Large intestine (tissue), 3 donors: ENCODE data around the gene DNAH6. TPM values are rescaled to one million over a fixed set of nuclear protein-coding genes. Genes with fewer than 3 reads are reported as not detected.

ENCODE experiments used
- DNase-seq, 2 donors: peaks; one replicate each; pipeline versions ENCODE4 v3.0.0 to v3.0.0-alpha.2; 2013
- H3K27ac ChIP-seq: one replicate; pipeline ENCODE4 v1.5.1; 2013; ENCODE audit warnings: low read length
- H3K27me3 ChIP-seq: 2 replicates; pipeline ENCODE4 v1.6.1; 2013; ENCODE audit warnings: low read length; ENCODE audit not compliant: control insufficient read depth, insufficient read depth
- H3K36me3 ChIP-seq: 2 replicates; pipeline ENCODE4 v1.6.1; 2013; ENCODE audit warnings: low read length; ENCODE audit not compliant: control insufficient read depth, insufficient read depth
- H3K4me1 ChIP-seq: one replicate; pipeline ENCODE4 v1.6.1; 2013; ENCODE audit warnings: low read length; ENCODE audit not compliant: control insufficient read depth, insufficient read depth
- H3K4me3 ChIP-seq: one replicate; pipeline ENCODE4 v1.5.1; 2013; ENCODE audit warnings: low read length
- H3K9me3 ChIP-seq: one replicate; pipeline ENCODE4 v1.6.1; 2013; ENCODE audit warnings: mild to moderate bottlenecking, low read depth, low read length, moderate library complexity; ENCODE audit not compliant: control insufficient read depth
- WGBS: methylation state at CpG from one replicate; pipeline ENCODE4 v1.1.5; 2013; ENCODE audit warnings: low lambda C conversion rate; ENCODE audit not compliant: insufficient coverage; 5-methylcytosine and 5-hydroxymethylcytosine counted together
- polyA plus RNA-seq: library from polyadenylated mRNA; unstranded; fragments of 120-200 nt; gene quantifications from one replicate; pipeline ENCODE4 v1.2.1, GENCODE V29; 2013

Gene DNAH6
- polyA plus RNA-seq, 1 donor, result 1.6 TPM

- no peaks in the 10 kb centered on the region for H3K9me3 ChIP-seq
- DNase-seq, result no peak
- H3K4me3 ChIP-seq, result no peak overlapping the region
- WGBS, result no CpG with 5 or more reads among the region's 1 CpG
- H3K27ac ChIP-seq, result no peak overlapping the region
- peaks cover 26% of the 10 kb centered on the region for H3K4me1 ChIP-seq
- no peaks in the 10 kb centered on the region for H3K36me3 ChIP-seq
- H3K27me3 ChIP-seq, result no peaks in the 10 kb centered on the region
Observed at GRCh38 chr2:84483320-84483719, 33.0 kb upstream of the DNAH6 start.

GRCh38 chr2:84486441-84487115, 29.7 kb upstream of the DNAH6 start:
- peaks cover 35% of the 10 kb centered on the region for H3K4me1 ChIP-seq
- peak overlapping the region; percentile 79 for H3K27ac ChIP-seq
- WGBS, result no CpG with 5 or more reads among the region's 2 CpGs
- no peaks in the 10 kb centered on the region for H3K27me3 ChIP-seq
- H3K9me3 ChIP-seq, result no peaks in the 10 kb centered on the region
- no peaks in the 10 kb centered on the region for H3K36me3 ChIP-seq
- no peak overlapping the region for H3K4me3 ChIP-seq
- peak; percentile 92 to 98 for DNase-seq

GRCh38 chr2:84487298-84487996, 28.9 kb upstream of the DNAH6 start:
- DNase-seq, result peak; percentile 38 to 69
- Histone ChIP-seq H3K9me3 (no peaks in the 10 kb centered on the region), H3K27me3 (no peaks in the 10 kb centered on the region), H3K4me1 (peaks cover 35% of the 10 kb centered on the region), H3K27ac (peak overlapping the region; percentile 76), H3K4me3 (no peak overlapping the region), H3K36me3 (no peaks in the 10 kb centered on the region)
- 17% methylated on average over 1 of the region's 3 CpGs for WGBS

- Histone ChIP-seq H3K4me1 (peaks cover 23% of the 10 kb centered on the region), H3K27me3 (no peaks in the 10 kb centered on the region), H3K9me3 (no peaks in the 10 kb centered on the region), H3K27ac (no peak overlapping the region), H3K36me3 (no peaks in the 10 kb centered on the region), H3K4me3 (no peak overlapping the region)
- no peak for DNase-seq
- WGBS, result 29% methylated on average over 1 of the region's 2 CpGs
Observed at GRCh38 chr2:84491256-84491655, 25.0 kb upstream of the DNAH6 start.

- WGBS, result no CpG with 5 or more reads among the region's 6 CpGs
Observed at GRCh38 chr2:84491741-84492140, 24.6 kb upstream of the DNAH6 start.

GRCh38 chr2:84492571-84492970, 23.7 kb upstream of the DNAH6 start:
- Histone ChIP-seq H3K27ac (no peak overlapping the region), H3K9me3 (no peaks in the 10 kb centered on the region), H3K36me3 (no peaks in the 10 kb centered on the region), H3K27me3 (no peaks in the 10 kb centered on the region), H3K4me3 (no peak overlapping the region), H3K4me1 (peaks cover 14% of the 10 kb centered on the region)
- no peak for DNase-seq
- WGBS, result no CpG with 5 or more reads among the region's 1 CpG

More at GRCh38 chr2:84491741-84492140, 24.6 kb upstream of the DNAH6 start:
- Histone ChIP-seq H3K9me3 (no peaks in the 10 kb centered on the region), H3K4me1 (peaks cover 22% of the 10 kb centered on the region), H3K4me3 (no peak overlapping the region), H3K36me3 (no peaks in the 10 kb centered on the region), H3K27ac (no peak overlapping the region), H3K27me3 (no peaks in the 10 kb centered on the region)
- no peak for DNase-seq

- H3K4me3 ChIP-seq, result no peak overlapping the region
- no peaks in the 10 kb centered on the region for H3K9me3 ChIP-seq
- no peak overlapping the region for H3K27ac ChIP-seq
- H3K4me1 ChIP-seq, result peaks cover 7% of the 10 kb centered on the region
- H3K36me3 ChIP-seq, result no peaks in the 10 kb centered on the region
- no peaks in the 10 kb centered on the region for H3K27me3 ChIP-seq
- no peak for DNase-seq
- WGBS, result 100% methylated on average over 1 of the region's 5 CpGs
Observed at GRCh38 chr2:84493514-84493913, 22.8 kb upstream of the DNAH6 start.

- Histone ChIP-seq H3K27me3 (no peaks in the 10 kb centered on the region), H3K4me3 (no peak overlapping the region), H3K27ac (no peak overlapping the region), H3K4me1 (peaks cover 1% of the 10 kb centered on the region), H3K9me3 (no peaks in the 10 kb centered on the region), H3K36me3 (no peaks in the 10 kb centered on the region)
- DNase-seq, result no peak
- no CpG with 5 or more reads among the region's 4 CpGs for WGBS
Observed at GRCh38 chr2:84494070-84494469, 22.2 kb upstream of the DNAH6 start.

GRCh38 chr2:84495539-84496146, 20.7 kb upstream of the DNAH6 start:
- Histone ChIP-seq H3K27ac (no peak overlapping the region), H3K36me3 (no peaks in the 10 kb centered on the region), H3K9me3 (no peaks in the 10 kb centered on the region), H3K4me3 (no peak overlapping the region), H3K4me1 (no peaks in the 10 kb centered on the region), H3K27me3 (no peaks in the 10 kb centered on the region)
- peak; percentile 33 to 61 for DNase-seq
- no CpG with 5 or more reads among the region's 8 CpGs for WGBS

GRCh38 chr2:84496386-84496785, 19.9 kb upstream of the DNAH6 start:
- H3K4me3 ChIP-seq, result no peak overlapping the region
- DNase-seq, result no peak
- no peaks in the 10 kb centered on the region for H3K9me3 ChIP-seq

More at GRCh38 chr2:84496386-84496785, 19.9 kb upstream of the DNAH6 start:
- Histone ChIP-seq H3K36me3 (no peaks in the 10 kb centered on the region), H3K4me1 (no peaks in the 10 kb centered on the region), H3K27ac (no peak overlapping the region), H3K27me3 (no peaks in the 10 kb centered on the region)
